Dedifferentiated amniotic fluid mesenchymal stem cell (primary cell): ENCODE measurements around the gene ABHD2.

ENCODE experiments used
- DNase-seq: peaks from one replicate; pipeline ENCODE4 v3.0.0-alpha.2; 2016; ENCODE audit errors: extremely low spot score

Gene ABHD2

GRCh38 chr15:89098281-89098680 is 10.0 kb downstream of the ABHD2 start:
- no peak for DNase-seq

DNA sequence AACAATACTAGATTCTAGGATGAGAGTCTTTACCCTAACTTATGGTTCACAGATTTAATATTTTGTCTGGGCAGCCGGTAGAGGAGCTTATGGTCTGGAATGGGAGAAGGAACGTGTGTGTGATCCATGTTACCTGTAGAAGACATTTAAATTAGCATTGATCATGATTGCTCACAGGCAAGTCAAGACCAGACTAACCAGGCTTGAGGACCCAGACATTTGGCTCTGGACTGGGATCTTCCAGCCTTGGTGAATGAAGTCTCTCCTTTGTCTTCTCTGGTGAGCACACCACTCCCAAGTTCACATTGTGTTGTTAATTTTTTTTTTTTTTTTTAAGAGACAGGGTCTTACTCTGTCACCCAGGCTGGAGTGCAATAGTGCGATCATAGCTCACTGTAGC is 11.7 kb downstream of the ABHD2 start:
- no peak for DNase-seq

- DNase-seq, result peak; percentile 93
Measured at GRCh38 chr15:89101302-89102193, 13.3 kb downstream of the ABHD2 start.

- DNase-seq, result no peak
Measured at GRCh38 chr15:89103481-89104171, 15.4 kb downstream of the ABHD2 start.

- DNase-seq, result no peak
Measured at GRCh38 chr15:89104172-89104564, 15.9 kb downstream of the ABHD2 start.

DNA sequence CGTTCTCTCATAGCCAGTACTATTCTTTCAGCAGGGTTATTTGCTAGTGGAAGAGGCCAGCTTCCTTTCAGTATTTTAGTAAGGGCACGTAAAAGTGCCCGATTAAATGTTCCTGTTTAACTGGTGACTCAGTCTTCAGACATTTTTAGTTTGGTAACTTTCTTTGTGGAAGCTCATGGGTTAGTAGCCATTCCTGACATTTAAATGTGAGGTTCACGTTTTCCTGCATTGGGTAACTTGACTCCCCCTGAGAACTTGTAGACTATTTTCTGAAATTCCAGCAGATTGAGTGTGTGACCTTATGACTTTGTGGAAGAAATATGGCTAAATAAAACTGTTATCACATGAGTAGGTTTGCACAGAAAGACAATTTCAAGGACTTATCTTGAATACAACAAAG is 16.9 kb downstream of the ABHD2 start:
- peak; percentile 83 for DNase-seq

GRCh38 chr15:89106200-89106599 is 17.9 kb downstream of the ABHD2 start:
- no peak for DNase-seq

DNA sequence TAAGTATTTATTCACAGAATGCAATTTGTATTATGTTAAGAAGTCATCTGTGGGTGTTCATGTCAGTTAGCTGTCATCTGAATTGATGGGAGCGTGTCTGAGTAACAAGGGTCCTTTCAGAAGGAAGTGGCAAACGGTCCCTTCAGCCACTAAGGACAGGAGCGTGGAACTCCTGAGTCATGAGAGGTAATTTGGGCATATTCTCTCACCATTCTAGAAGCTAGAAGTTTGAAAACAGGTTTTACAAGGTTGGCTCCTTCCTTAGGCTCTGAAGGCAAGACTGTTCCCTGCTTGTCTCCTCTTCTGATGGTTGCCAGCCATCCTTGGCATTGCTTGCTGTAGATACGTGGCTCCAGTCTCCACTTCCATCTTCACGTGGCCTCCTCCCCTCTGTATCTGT is 19.7 kb downstream of the ABHD2 start:
- DNase-seq, result no peak

GRCh38 chr15:89108835-89109234 is 20.6 kb downstream of the ABHD2 start:
- no peak for DNase-seq

- no peak for DNase-seq
Measured at GRCh38 chr15:89109238-89109637, 21.0 kb downstream of the ABHD2 start.

DNA sequence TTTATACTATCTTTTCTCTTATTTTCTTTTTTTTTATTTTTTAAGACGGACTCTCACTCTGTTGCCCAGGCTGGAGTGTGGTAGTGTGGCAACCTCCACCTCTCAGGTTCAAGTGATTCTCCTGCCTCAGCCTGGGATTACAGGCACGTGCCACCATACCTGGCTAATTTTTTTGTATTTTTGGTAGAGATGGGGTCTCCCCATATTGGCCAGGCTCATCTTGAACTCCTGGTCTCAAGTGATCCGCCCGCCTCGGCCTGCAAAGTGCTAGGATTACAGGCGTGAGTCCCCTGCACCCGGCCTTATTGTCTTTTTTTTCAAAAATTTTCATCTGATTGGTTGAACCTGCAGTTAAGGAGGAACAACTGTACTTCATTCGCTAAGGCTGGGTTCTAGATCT is 21.8 kb downstream of the ABHD2 start:
- DNase-seq, result no peak

DNA sequence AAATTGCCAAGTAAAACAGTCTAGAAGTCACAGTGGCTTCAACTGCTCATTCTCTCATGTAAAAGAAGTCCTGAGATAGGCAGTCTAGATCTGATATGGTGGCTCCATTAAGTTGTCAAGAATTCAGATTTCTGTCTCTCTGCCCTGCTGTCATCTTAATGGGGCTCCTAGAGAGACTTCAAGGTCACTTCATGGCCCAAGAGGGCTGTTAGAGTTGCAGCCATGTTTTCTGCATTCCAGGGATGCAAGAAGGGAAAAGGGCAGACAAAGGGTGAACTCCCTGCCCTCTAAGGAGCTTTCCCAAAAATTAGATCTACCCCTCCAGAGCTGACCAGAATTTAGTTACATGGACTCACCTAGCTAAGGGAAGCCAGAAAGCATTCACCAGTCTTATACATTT is 23.1 kb downstream of the ABHD2 start:
- DNase-seq, result no peak

GRCh38 chr15:89111961-89112340 is 23.7 kb downstream of the ABHD2 start:
- no peak for DNase-seq

- DNase-seq, result no peak
Measured at GRCh38 chr15:89112341-89112971, 24.2 kb downstream of the ABHD2 start.

DNA sequence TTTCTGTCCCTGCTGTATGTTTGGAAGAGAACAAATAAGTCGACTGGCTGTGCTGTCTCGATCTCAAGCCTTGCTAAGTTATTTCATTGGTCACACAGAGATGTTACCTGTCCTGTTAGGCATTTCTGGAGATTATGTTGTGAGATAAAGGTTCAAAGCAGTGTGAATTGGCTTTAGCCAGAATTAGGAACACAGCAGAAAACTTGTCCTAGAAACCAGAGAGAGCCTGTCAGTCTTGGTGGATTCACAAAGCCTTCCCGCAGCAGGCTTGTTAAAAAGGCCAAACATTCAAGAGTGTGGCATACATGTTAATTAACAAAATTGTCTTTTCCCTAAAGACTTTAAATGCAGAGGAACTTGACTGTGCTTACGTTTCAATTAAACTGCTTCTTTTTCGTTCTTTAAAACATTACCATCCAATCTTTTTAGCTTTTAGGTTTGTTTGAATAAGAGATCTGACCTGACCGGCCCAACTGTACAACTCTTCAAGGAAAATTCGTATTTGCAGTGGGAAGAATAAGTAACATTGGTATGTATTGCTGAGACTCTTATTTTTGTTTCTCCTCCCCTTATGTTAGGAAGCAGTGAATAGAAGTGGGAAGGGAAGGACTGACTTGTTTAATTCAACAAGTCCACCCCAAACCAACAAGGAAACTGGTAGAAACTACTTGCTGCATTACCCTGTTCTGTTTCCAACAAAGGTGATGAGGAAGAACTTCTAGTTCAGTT is 25.2 kb downstream of the ABHD2 start:
- no peak for DNase-seq

GRCh38 chr15:89114990-89115389 is 26.7 kb downstream of the ABHD2 start:
- DNase-seq, result no peak

DNA sequence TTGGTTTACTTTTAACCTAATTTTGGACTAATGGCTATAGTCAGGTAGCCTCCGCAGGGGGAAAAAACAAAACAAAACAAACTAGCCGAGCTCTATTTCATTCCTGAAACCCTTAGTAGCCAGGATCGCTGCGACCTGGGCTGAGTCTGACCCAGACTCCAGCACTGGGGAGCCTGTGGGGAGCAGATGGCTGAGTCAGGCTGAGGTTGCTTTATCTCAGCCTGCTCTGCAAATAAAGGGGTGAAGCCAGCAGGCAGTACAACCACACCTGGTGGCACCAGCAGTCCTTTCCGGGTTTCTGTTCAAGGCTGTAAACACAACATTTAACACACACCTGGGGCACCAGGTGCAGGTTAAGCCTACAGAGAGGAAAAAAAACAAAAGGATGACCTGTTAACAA is 27.3 kb downstream of the ABHD2 start:
- DNase-seq, result no peak

GRCh38 chr15:89116404-89116803 is 28.1 kb downstream of the ABHD2 start:
- DNase-seq, result no peak

DNA sequence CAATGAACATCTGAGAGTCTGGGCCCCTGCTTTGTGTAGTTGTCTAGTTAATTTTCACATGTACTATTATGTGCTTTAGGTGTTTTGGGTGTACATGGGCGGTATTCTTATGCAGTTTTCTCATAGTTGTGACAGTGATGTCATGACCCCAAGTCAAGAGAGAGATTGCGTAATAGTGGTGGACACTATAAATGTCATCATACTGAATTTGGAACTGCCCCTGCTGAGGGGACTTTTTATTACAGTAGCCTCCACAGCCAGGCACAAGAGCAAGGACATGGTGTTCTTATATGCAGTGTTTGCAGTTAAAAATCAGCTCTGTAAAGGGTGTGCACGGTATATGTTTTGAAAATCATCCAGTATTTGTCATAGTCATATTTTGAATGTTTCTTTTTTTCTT is 29.5 kb downstream of the ABHD2 start:
- no peak for DNase-seq

GRCh38 chr15:89118481-89118989 is 30.3 kb downstream of the ABHD2 start:
- DNase-seq, result no peak

DNA sequence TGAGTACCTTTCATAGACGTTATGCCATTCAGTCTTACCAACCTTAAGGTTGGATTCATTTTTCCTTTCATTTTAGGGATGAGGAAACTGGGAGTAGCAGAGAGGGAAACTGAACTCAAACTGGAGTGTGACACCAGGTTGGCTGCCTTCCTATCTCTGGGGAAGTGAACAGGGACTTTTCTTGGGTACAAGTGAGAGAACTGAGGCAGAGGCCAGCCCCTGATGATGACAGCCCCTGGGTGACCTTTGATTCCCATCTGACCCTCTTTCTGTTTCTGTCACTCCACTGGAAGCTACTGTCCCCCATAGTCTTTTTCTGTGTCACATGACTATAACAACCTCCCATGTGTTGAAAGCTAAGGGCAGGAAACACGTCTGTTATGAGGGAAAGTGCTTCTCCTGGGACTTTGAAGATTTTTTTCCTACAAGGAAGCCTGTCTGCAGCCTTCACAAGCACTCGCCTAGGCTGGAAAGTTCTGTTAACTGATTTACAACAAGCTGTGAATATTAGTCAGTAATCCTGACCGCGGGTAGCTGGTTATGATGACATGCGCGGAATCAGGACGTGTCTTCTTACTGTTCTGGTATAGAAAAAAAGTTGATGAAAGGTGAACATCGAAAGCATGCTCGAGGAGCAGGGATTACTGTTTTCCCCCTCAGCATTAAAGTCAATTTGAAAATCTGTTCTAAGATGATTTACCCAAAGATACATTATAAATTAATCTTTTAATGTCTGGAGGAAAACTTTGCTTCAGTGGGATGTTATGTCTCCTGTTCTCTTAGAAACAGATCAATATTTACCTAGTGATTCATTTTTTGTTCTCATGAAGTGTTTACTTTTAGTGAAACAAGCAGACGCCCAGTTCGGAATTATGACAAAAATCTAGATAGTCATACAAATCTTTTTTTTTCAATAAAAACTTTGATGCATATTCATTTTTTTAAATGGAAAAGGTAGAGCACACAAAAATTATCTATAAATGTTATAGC is 31.5 kb downstream of the ABHD2 start:
- peak; percentile 64 for DNase-seq
